ENCODE measurements around the gene COLEC11. TPM values are rescaled to one million over a fixed set of nuclear protein-coding genes. Genes with fewer than 3 reads are reported as not detected.
"Not testable (repeated sequence)": the region's sequence is repeated elsewhere in the genome, so short reads cannot be mapped to it uniquely, and the experiment has no call there.

The COLEC11 gene
- total RNA-seq, 4 donors from 2014 or later: 2.1 to 19.1 (median 6.6) TPM

DNA sequence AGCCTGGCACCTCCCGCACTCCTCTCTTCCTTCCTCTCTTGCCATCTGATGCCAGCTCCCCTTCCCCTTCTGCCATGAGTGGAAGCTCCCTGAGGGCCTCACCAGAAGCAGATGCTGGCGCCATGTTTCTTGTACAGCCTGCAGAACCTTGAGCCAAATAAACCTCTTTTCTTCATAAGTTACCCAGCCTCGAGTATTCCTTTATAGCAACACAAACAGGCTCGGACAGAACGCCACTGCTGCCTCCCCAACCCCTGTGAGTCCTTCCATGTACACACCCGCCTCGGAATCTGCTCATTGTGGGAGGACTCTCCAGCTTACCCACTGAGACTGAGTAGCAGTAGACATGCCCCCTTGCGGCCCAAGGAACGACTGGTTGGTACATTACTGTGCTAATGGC is 28.1 kb upstream of the COLEC11 start:
- Histone ChIP-seq H3K4me3 (no peak overlapping the region), H3K27ac (replicated peaks in 1 of 4) (no peak overlapping the region), H3K27me3 (no peaks in the 10 kb centered on the region), H3K9me3 (no peaks in the 10 kb centered on the region), H3K4me1 (no peaks in the 10 kb centered on the region), H3K36me3 (peaks cover 0 to 8% (median 0%) of the 10 kb centered on the region in 4 donors)
- no peak for DNase-seq (ENCODE audit: extremely low spot score)
- intact Hi-C loops (cut with DNase I): no loop called here
- 95% methylated on average over 9 of the region's 9 CpGs for WGBS
- TF ChIP-seq POLR2AphosphoS5 (IDR thresholded peaks at IDR 0.05) (no peak), POLR2A (IDR thresholded peaks at IDR 0.05; ENCODE audit: low read depth) (no peak), EP300 (IDR thresholded peaks at IDR 0.05) (no peak)
- TF ChIP-seq, protein P1, sequence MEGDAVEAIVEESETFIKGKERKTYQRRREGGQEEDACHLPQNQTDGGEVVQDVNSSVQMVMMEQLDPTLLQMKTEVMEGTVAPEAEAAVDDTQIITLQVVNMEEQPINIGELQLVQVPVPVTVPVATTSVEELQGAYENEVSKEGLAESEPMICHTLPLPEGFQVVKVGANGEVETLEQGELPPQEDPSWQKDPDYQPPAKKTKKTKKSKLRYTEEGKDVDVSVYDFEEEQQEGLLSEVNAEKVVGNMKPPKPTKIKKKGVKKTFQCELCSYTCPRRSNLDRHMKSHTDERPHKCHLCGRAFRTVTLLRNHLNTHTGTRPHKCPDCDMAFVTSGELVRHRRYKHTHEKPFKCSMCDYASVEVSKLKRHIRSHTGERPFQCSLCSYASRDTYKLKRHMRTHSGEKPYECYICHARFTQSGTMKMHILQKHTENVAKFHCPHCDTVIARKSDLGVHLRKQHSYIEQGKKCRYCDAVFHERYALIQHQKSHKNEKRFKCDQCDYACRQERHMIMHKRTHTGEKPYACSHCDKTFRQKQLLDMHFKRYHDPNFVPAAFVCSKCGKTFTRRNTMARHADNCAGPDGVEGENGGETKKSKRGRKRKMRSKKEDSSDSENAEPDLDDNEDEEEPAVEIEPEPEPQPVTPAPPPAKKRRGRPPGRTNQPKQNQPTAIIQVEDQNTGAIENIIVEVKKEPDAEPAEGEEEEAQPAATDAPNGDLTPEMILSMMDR (IDR thresholded peaks at IDR 0.05): no peak

DNA sequence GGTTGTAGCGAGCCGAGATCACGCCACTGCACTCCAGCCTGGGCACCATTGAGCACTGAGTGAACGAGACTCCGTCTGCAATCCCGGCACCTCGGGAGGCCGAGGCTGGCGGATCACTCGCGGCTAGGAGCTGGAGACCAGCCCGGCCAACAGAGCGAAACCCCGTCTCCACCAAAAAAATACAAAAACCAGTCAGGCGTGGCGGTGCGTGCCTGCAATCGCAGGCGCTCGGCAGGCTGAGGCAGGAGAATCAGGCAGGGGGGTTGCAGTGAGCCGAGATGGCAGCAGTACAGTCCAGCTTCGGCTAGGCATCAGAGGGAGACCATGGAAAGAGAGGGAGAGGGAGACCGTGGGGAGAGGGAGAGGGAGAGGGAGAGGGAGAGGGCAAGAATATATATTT is 25.3 kb upstream of the COLEC11 start:
- 95% methylated on average over 12 of the region's 23 CpGs for whole genome bisulfite sequencing
- intact Hi-C loops (cut with DNase I); H3K36me3 ChIP-seq; H3K9me3 ChIP-seq; H3K4me3 ChIP-seq; H3K27me3 ChIP-seq; DNase-seq (ENCODE audit: extremely low spot score); H3K27ac ChIP-seq (replicated peaks in 1 of 4): not testable (repeated sequence)
- H3K4me1 ChIP-seq: peaks cover 3 to 10% (median 3%) of the 10 kb centered on the region in 4 donors

DNA sequence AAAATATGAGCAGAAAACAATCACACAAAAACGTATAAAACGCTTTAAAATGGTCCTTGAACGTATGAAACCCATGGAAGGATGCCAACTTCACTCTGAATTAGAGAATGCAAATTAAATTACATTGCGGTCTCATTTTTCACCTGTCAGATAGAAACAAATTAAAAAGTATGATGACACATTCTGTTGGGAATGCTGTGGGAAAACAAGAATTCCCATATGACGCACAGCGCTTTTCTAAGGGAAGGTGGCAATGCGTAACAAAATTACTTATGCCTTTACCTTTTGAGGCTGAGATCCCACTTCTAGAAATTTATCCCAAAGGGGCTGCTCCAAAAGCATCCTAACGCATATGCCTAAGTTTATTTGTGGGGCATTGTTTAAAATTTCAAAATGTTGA is 23.6 kb upstream of the COLEC11 start:
- H3K27me3 ChIP-seq: no peaks in the 10 kb centered on the region
- H3K9me3 ChIP-seq: no peaks in the 10 kb centered on the region
- no peak for DNase-seq (ENCODE audit: extremely low spot score)
- intact Hi-C loops (cut with DNase I): no loop called here
- no peak overlapping the region for H3K4me3 ChIP-seq
- peaks cover 0 to 6% (median under 1%) of the 10 kb centered on the region in 4 donors for H3K36me3 ChIP-seq
- WGBS: 83% methylated on average over 8 of the region's 8 CpGs
- H3K27ac ChIP-seq (replicated peaks in 1 of 4): no peak overlapping the region
- H3K4me1 ChIP-seq: peaks cover 10 to 21% (median 12%) of the 10 kb centered on the region in 4 donors
- TF ChIP-seq EP300 (IDR thresholded peaks at IDR 0.05): no peak
- no peak for TF ChIP-seq POLR2A (IDR thresholded peaks at IDR 0.05; ENCODE audit: low read depth)
- TF ChIP-seq, protein P1 (IDR thresholded peaks at IDR 0.05): no peak
- TF ChIP-seq POLR2AphosphoS5 (IDR thresholded peaks at IDR 0.05): no peak

DNA sequence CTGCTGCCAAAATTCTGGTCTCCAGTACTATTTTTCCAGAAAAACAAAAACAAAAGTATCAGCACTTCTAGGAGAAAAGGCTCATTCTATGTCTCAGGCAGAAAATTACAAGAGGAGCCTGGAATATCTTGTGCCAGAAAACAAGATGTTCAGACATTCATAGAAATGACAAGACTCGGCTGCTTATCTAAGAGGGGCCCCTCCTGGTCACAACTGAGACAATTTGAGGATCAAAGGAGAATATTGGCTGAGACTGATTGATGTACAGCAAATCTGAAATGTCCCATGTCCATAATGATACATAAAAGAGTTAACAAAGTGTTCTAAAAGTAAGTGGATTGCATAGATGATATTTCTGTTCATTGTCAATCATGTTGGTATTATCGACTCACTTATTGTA is 22.3 kb upstream of the COLEC11 start:
- H3K36me3 ChIP-seq: peaks cover 5 to 19% (median 11%) of the 10 kb centered on the region in 4 donors
- H3K4me3 ChIP-seq: no peak overlapping the region
- H3K27me3 ChIP-seq: no peaks in the 10 kb centered on the region
- intact Hi-C loops (cut with DNase I): no loop called here
- no peaks in the 10 kb centered on the region for H3K9me3 ChIP-seq
- H3K4me1 ChIP-seq: peaks cover 23 to 34% (median 25%) of the 10 kb centered on the region in 4 donors
- no peak overlapping the region for H3K27ac ChIP-seq (replicated peaks in 1 of 4)
- DNase-seq (ENCODE audit: extremely low spot score): no peak
- TF ChIP-seq POLR2AphosphoS5 (IDR thresholded peaks at IDR 0.05): no peak
- no peak for TF ChIP-seq EP300 (IDR thresholded peaks at IDR 0.05)
- TF ChIP-seq, protein P1 (IDR thresholded peaks at IDR 0.05): no peak
- TF ChIP-seq POLR2A (IDR thresholded peaks at IDR 0.05; ENCODE audit: low read depth): no peak
- 79% methylated on average over 2 of the region's 2 CpGs for WGBS

DNA sequence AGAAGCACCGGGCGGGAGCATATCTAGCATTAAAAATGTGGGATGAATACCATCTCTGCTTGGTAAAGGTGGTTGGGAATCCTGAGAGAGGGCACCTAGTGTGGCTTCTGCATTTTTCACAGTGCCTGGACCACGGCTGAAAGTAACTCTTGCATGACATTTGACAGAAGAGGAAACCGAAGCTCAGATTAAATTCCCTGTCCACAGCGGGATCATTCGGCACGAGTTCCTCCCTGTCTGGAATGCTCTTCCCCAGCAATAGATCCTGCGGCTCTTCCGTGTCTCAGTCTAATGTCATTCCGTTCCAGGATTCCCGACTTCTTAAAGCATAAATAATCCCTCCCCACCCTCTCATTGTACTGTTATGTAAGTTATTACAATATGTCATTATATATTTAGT is 20.8 kb upstream of the COLEC11 start:
- TF ChIP-seq, protein P1 (IDR thresholded peaks at IDR 0.05): no peak
- TF ChIP-seq EP300 (IDR thresholded peaks at IDR 0.05) (no peak), POLR2AphosphoS5 (IDR thresholded peaks at IDR 0.05) (no peak), POLR2A (IDR thresholded peaks at IDR 0.05; ENCODE audit: low read depth) (no peak)

More for the DNA sequence above, 20.8 kb upstream of the COLEC11 start:
- Histone ChIP-seq H3K36me3 (peaks cover 11 to 34% (median 26%) of the 10 kb centered on the region in 4 donors), H3K4me1 (peaks cover 35 to 49% (median 40%) of the 10 kb centered on the region in 4 donors), H3K4me3 (peak overlapping the region in 1 of 4 donors; percentile 83), H3K27ac (replicated peaks in 1 of 4) (no peak overlapping the region), H3K9me3 (no peaks in the 10 kb centered on the region), H3K27me3 (no peaks in the 10 kb centered on the region)
- DNase-seq (ENCODE audit: extremely low spot score): no peak
- 94% methylated on average over 11 of the region's 11 CpGs for WGBS
- intact Hi-C loops (cut with DNase I): loop anchor here (2.0 kb wide), 1 partner anchor 15 kb away; the partner anchor contains the start of gene RNASEH1

All from esophagus muscularis mucosa (tissue), 4 donors.